WTC11 (cell line): ENCODE measurements around the gene NET1. TPM values are rescaled to one million over a fixed set of nuclear protein-coding genes. Genes with fewer than 3 reads are reported as not detected.

Source experiments
- ATAC-seq: fragments of 200-7000 bp; cut with Tn5 transposase; 2 replicates; pipeline ENCODE4 v1.10.0; 2021; ENCODE audit warnings: mild to moderate bottlenecking, moderate library complexity
- CTCF ChIA-PET: fragments of 300-600 bp; sonication (Branson Sonifier 250); formaldehyde crosslinking; loops from one replicate; lab custom pipeline; 2021; ENCODE audit warnings: antibody characterized with exemption; lab: Charles Lee
- POLR2A ChIA-PET: fragments of 350-600 bp; sonication (Branson Sonifier 250); formaldehyde crosslinking; loops from one replicate; lab custom pipeline; 2021; ENCODE audit warnings: antibody characterized with exemption; lab: Charles Lee
- DNase-seq: peaks from one replicate; pipeline ENCODE4 v3.0.0; 2021; ENCODE audit warnings: low spot score
- H3K27ac Mint-ChIP-seq: 2 replicates; pipeline ENCODE4 v1.8.0; 2021; ENCODE audit warnings: mixed read lengths
- H3K27me3 Mint-ChIP-seq: 2 replicates; pipeline ENCODE4 v1.8.0; 2021; ENCODE audit warnings: low read depth, mild to moderate bottlenecking, moderate library complexity, mixed read lengths
- H3K36me3 Mint-ChIP-seq: 2 replicates; pipeline ENCODE4 v1.8.0; 2021; ENCODE audit warnings: mixed read lengths
- H3K4me1 Mint-ChIP-seq: 2 replicates; pipeline ENCODE4 v1.8.0; 2022; ENCODE audit warnings: mixed read lengths
- H3K4me3 Mint-ChIP-seq: 2 replicates; pipeline ENCODE4 v1.8.0; 2021; ENCODE audit warnings: mild to moderate bottlenecking, moderate library complexity, mixed read lengths
- H3K9me3 Mint-ChIP-seq: 2 replicates; pipeline ENCODE4 v1.8.0; 2021; ENCODE audit warnings: mixed read lengths
- ATF1 ChIP-seq: sonication (generic); formaldehyde crosslinking; IDR thresholded peaks from 2 replicates; pipeline ENCODE4 v1.8.1; 2023; ENCODE audit warnings: mild to moderate bottlenecking, moderate library complexity, missing genetic modification reagents
- ESRRA ChIP-seq: sonication (generic); formaldehyde crosslinking; IDR thresholded peaks from 2 replicates; pipeline ENCODE4 v1.8.1; 2022; ENCODE audit warnings: mild to moderate bottlenecking, missing genetic modification reagents, borderline replicate concordance
- GTF2I ChIP-seq: fragments of 250-450 bp; sonication (Bioruptor Pico); conservative IDR thresholded peaks from 2 replicates; pipeline ENCODE4 v1.4.0; 2021; ENCODE audit warnings: mild to moderate bottlenecking
- HMGA2 ChIP-seq: fragments of 250-450 bp; sonication (Bioruptor Pico); IDR thresholded peaks from 2 replicates; pipeline ENCODE4 v1.4.0; 2021; ENCODE audit warnings: mild to moderate bottlenecking, moderate library complexity
- JUN ChIP-seq: sonication (generic); formaldehyde crosslinking; IDR thresholded peaks from 2 replicates; pipeline ENCODE4 v1.8.0; 2023; ENCODE audit warnings: mild to moderate bottlenecking, missing genetic modification reagents
- KAT7 ChIP-seq: sonication (generic); formaldehyde crosslinking; IDR thresholded peaks from 2 replicates; pipeline ENCODE4 v1.8.1; 2023; ENCODE audit warnings: missing genetic modification reagents, mild to moderate bottlenecking, borderline replicate concordance
- MYBL2 ChIP-seq: sonication (generic); formaldehyde crosslinking; IDR thresholded peaks from 2 replicates; pipeline ENCODE4 v1.8.1; 2023; ENCODE audit warnings: mild to moderate bottlenecking, moderate library complexity, missing genetic modification reagents
- OVOL2 ChIP-seq: fragments of 250-450 bp; sonication (Bioruptor Pico); IDR thresholded peaks from 2 replicates; pipeline ENCODE4 v1.9.0; 2021; ENCODE audit warnings: mild to moderate bottlenecking, borderline replicate concordance
- PREB ChIP-seq: sonication (generic); formaldehyde crosslinking; IDR thresholded peaks from 2 replicates; pipeline ENCODE4 v1.8.1; 2022; ENCODE audit warnings: mild to moderate bottlenecking, missing genetic modification reagents, moderate library complexity, borderline replicate concordance
- RORB ChIP-seq: fragments of 250-450 bp; sonication (Bioruptor Pico); IDR thresholded peaks from 2 replicates; pipeline ENCODE4 v1.9.0; 2021; ENCODE audit warnings: mild to moderate bottlenecking
- SP1 ChIP-seq: sonication (generic); formaldehyde crosslinking; conservative IDR thresholded peaks from 2 replicates; pipeline ENCODE4 v1.8.1; 2022; ENCODE audit warnings: missing genetic modification reagents
- TEAD1 ChIP-seq: sonication (generic); formaldehyde crosslinking; IDR thresholded peaks from 2 replicates; pipeline ENCODE4 v1.8.0; 2022; ENCODE audit warnings: mild to moderate bottlenecking, missing genetic modification reagents
- ZNF232 ChIP-seq: sonication (generic); formaldehyde crosslinking; IDR thresholded peaks from 2 replicates; pipeline ENCODE4 v1.8.0; 2022; ENCODE audit warnings: mild to moderate bottlenecking, missing genetic modification reagents
- ZNF416 ChIP-seq: fragments of 250-450 bp; sonication (Bioruptor Pico); IDR thresholded peaks from 2 replicates; pipeline ENCODE4 v1.9.0; 2021; ENCODE audit warnings: mild to moderate bottlenecking, inconsistent platforms
- total RNA-seq: library from RNA; stranded (reverse); gene quantifications from 3 replicates; pipeline ENCODE4 v1.2.3, GENCODE V29; 2021
- TF ChIP-seq, protein P1 (sequence below): fragments of 250-450 bp; sonication (Bioruptor Pico); IDR thresholded peaks from 2 replicates; pipeline ENCODE4 v1.9.0; 2021; ENCODE audit warnings: mild to moderate bottlenecking, borderline replicate concordance
- TF ChIP-seq, protein P2 (sequence below): sonication (generic); formaldehyde crosslinking; IDR thresholded peaks from 2 replicates; pipeline ENCODE4 v1.8.1; 2023; ENCODE audit warnings: mild to moderate bottlenecking, missing genetic modification reagents, borderline replicate concordance
- TF ChIP-seq, protein P3 (sequence below): sonication (generic); formaldehyde crosslinking; IDR thresholded peaks from 2 replicates; pipeline ENCODE4 v1.8.1; 2022; ENCODE audit warnings: mild to moderate bottlenecking, moderate library complexity, missing genetic modification reagents
- TF ChIP-seq, protein P4 (sequence below): sonication (generic); formaldehyde crosslinking; IDR thresholded peaks from 2 replicates; pipeline ENCODE4 v1.8.1; 2023; ENCODE audit warnings: mild to moderate bottlenecking, missing genetic modification reagents
- TF ChIP-seq, protein P5 (sequence below): sonication (generic); formaldehyde crosslinking; IDR thresholded peaks from 2 replicates; pipeline ENCODE4 v1.8.0; 2022; ENCODE audit warnings: mild to moderate bottlenecking, missing genetic modification reagents
- TF ChIP-seq, protein P6 (sequence below): sonication (generic); formaldehyde crosslinking; IDR thresholded peaks from 2 replicates; pipeline ENCODE4 v1.8.1; 2023; ENCODE audit warnings: mild to moderate bottlenecking, missing genetic modification reagents, moderate library complexity

The NET1 gene
- total RNA-seq, 1 experiment from 2014 or later: 85.4 TPM

DNA sequence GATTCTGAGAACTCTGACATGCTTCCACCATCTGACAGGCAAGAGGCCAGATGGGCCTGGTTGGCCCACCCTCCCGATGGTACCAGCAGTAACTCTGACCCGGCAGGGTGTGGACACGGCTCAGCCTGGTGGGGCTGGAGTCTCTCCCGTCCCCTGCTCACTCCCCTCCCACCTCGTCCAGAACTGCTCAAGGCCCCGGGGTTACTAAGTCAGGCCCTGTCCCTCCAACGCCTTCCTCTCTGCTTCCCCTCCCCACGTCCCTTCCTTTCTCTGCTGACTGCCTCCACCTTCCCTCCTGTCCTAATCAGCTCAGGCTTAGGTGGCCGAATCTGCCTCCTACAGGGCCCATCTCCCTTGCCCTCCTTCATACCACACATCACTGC lies 74.5 kb downstream of the NET1 start:
- H3K36me3 Mint-ChIP-seq: peaks cover 5% of the 10 kb centered on the region
- ChIA-PET POLR2A (no interaction called here), CTCF (no interaction called here)
- peaks cover 3% of the 10 kb centered on the region for H3K27me3 Mint-ChIP-seq
- H3K4me3 Mint-ChIP-seq: no peak overlapping the region
- no peak for DNase-seq
- ATAC-seq: peak; percentile 11
- TF ChIP-seq ZNF232 (CRISPR knock-in tag) (no peak), ATF1 (no peak), OVOL2 (CRISPR knock-in tag) (no peak), PREB (CRISPR knock-in tag) (no peak), ZNF416 (CRISPR knock-in tag) (no peak), GTF2I (CRISPR knock-in tag) (no peak), TEAD1 (no peak), SP1 (CRISPR knock-in tag) (no peak), KAT7 (CRISPR knock-in tag) (no peak), RORB (CRISPR knock-in tag) (no peak), HMGA2 (CRISPR knock-in tag) (no peak), MYBL2 (CRISPR knock-in tag) (no peak), ESRRA (CRISPR knock-in tag) (no peak), JUN (CRISPR knock-in tag) (no peak)
- TF ChIP-seq, protein P1, sequence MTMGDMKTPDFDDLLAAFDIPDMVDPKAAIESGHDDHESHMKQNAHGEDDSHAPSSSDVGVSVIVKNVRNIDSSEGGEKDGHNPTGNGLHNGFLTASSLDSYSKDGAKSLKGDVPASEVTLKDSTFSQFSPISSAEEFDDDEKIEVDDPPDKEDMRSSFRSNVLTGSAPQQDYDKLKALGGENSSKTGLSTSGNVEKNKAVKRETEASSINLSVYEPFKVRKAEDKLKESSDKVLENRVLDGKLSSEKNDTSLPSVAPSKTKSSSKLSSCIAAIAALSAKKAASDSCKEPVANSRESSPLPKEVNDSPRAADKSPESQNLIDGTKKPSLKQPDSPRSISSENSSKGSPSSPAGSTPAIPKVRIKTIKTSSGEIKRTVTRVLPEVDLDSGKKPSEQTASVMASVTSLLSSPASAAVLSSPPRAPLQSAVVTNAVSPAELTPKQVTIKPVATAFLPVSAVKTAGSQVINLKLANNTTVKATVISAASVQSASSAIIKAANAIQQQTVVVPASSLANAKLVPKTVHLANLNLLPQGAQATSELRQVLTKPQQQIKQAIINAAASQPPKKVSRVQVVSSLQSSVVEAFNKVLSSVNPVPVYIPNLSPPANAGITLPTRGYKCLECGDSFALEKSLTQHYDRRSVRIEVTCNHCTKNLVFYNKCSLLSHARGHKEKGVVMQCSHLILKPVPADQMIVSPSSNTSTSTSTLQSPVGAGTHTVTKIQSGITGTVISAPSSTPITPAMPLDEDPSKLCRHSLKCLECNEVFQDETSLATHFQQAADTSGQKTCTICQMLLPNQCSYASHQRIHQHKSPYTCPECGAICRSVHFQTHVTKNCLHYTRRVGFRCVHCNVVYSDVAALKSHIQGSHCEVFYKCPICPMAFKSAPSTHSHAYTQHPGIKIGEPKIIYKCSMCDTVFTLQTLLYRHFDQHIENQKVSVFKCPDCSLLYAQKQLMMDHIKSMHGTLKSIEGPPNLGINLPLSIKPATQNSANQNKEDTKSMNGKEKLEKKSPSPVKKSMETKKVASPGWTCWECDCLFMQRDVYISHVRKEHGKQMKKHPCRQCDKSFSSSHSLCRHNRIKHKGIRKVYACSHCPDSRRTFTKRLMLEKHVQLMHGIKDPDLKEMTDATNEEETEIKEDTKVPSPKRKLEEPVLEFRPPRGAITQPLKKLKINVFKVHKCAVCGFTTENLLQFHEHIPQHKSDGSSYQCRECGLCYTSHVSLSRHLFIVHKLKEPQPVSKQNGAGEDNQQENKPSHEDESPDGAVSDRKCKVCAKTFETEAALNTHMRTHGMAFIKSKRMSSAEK (CRISPR knock-in tag): no peak
- TF ChIP-seq, protein P2, sequence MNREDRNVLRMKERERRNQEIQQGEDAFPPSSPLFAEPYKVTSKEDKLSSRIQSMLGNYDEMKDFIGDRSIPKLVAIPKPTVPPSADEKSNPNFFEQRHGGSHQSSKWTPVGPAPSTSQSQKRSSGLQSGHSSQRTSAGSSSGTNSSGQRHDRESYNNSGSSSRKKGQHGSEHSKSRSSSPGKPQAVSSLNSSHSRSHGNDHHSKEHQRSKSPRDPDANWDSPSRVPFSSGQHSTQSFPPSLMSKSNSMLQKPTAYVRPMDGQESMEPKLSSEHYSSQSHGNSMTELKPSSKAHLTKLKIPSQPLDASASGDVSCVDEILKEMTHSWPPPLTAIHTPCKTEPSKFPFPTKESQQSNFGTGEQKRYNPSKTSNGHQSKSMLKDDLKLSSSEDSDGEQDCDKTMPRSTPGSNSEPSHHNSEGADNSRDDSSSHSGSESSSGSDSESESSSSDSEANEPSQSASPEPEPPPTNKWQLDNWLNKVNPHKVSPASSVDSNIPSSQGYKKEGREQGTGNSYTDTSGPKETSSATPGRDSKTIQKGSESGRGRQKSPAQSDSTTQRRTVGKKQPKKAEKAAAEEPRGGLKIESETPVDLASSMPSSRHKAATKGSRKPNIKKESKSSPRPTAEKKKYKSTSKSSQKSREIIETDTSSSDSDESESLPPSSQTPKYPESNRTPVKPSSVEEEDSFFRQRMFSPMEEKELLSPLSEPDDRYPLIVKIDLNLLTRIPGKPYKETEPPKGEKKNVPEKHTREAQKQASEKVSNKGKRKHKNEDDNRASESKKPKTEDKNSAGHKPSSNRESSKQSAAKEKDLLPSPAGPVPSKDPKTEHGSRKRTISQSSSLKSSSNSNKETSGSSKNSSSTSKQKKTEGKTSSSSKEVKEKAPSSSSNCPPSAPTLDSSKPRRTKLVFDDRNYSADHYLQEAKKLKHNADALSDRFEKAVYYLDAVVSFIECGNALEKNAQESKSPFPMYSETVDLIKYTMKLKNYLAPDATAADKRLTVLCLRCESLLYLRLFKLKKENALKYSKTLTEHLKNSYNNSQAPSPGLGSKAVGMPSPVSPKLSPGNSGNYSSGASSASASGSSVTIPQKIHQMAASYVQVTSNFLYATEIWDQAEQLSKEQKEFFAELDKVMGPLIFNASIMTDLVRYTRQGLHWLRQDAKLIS (CRISPR knock-in tag): no peak
- TF ChIP-seq, protein P3, sequence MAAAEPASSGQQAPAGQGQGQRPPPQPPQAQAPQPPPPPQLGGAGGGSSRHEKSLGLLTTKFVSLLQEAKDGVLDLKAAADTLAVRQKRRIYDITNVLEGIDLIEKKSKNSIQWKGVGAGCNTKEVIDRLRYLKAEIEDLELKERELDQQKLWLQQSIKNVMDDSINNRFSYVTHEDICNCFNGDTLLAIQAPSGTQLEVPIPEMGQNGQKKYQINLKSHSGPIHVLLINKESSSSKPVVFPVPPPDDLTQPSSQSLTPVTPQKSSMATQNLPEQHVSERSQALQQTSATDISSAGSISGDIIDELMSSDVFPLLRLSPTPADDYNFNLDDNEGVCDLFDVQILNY (CRISPR knock-in tag): no peak
- TF ChIP-seq, protein P4, sequence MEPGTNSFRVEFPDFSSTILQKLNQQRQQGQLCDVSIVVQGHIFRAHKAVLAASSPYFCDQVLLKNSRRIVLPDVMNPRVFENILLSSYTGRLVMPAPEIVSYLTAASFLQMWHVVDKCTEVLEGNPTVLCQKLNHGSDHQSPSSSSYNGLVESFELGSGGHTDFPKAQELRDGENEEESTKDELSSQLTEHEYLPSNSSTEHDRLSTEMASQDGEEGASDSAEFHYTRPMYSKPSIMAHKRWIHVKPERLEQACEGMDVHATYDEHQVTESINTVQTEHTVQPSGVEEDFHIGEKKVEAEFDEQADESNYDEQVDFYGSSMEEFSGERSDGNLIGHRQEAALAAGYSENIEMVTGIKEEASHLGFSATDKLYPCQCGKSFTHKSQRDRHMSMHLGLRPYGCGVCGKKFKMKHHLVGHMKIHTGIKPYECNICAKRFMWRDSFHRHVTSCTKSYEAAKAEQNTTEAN (CRISPR knock-in tag): no peak
- TF ChIP-seq, protein P5, sequence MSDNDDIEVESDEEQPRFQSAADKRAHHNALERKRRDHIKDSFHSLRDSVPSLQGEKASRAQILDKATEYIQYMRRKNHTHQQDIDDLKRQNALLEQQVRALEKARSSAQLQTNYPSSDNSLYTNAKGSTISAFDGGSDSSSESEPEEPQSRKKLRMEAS (CRISPR knock-in tag): no peak
- TF ChIP-seq, protein P6, sequence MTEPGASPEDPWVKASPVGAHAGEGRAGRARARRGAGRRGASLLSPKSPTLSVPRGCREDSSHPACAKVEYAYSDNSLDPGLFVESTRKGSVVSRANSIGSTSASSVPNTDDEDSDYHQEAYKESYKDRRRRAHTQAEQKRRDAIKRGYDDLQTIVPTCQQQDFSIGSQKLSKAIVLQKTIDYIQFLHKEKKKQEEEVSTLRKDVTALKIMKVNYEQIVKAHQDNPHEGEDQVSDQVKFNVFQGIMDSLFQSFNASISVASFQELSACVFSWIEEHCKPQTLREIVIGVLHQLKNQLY (CRISPR knock-in tag): no peak
- H3K9me3 Mint-ChIP-seq: peaks cover 13% of the 10 kb centered on the region
- H3K4me1 Mint-ChIP-seq: peaks cover 26% of the 10 kb centered on the region
- no peak overlapping the region for H3K27ac Mint-ChIP-seq
